GM12878 (cell line): ENCODE results near the gene DNAJB11. TPM values are rescaled to one million over a fixed set of nuclear protein-coding genes. Genes with fewer than 3 reads are reported as not detected.
A peak's percentile ranks its signal among the peaks of the same experiment; 100 is the strongest.

Experiments used
- ATAC-seq: fragments of 200-7000 bp; cut with Tn5 transposase; 3 replicates; pipeline ENCODE4 v1.9.1; 2020; ENCODE audit warnings: mild to moderate bottlenecking, moderate library complexity
- BruUV-seq: library from RNA; stranded (reverse); fragments of 400-500 nt; replicated peaks from 2 replicates; lab custom pipeline; 2021; lab: Mats Ljungman, UMichigan
- CTCF ChIA-PET: fragments of 300-600 bp; sonication (Branson Sonifier 250); formaldehyde crosslinking; extraction: SDS; loops from one replicate; lab custom pipeline; 2021; ENCODE audit warnings: inconsistent platforms; lab: Yijun Ruan, JAX
- POLR2A ChIA-PET: fragments of 350-600 bp; formaldehyde crosslinking; extraction: SDS; loops from one replicate; lab custom pipeline; 2021; ENCODE audit warnings: inconsistent platforms; lab: Charles Lee
- RAD21 ChIA-PET: fragments of 300-600 bp; sonication (Branson Sonifier 250); formaldehyde crosslinking; loops from one replicate; lab custom pipeline; 2023; ENCODE audit warnings: antibody characterized with exemption; ENCODE audit not compliant: unreplicated experiment; lab: Charles Lee
- SMC1A ChIA-PET: fragments of 300-600 bp; sonication (Branson Sonifier 250); formaldehyde crosslinking; loops from one replicate; lab custom pipeline; 2023; ENCODE audit not compliant: unreplicated experiment, uncharacterized antibody; lab: Charles Lee
- DNase-seq: peaks from one replicate; pipeline ENCODE4 v3.0.0-alpha.2; 2011; ENCODE audit warnings: low read depth, low spot score
- FAIRE-seq: peaks from 3 replicates; lab custom pipeline; 2011; peaks lifted over from hg19 to GRCh38; lab: Jason Lieb, UNC
- H2AFZ ChIP-seq: 2 replicates; pipeline ENCODE4 v1.6.0; 2011; ENCODE audit warnings: low read depth, low read length, control low read depth; ENCODE audit not compliant: control insufficient read depth
- H3K27ac ChIP-seq: 2 replicates; pipeline ENCODE4 v1.5.1; 2011; ENCODE audit warnings: control low read depth; ENCODE audit not compliant: control insufficient read depth, insufficient read depth
- H3K27me3 ChIP-seq, 2 experiments: replicated peaks in 1 of 2; 2 replicates each; pipeline versions ENCODE4 v1.6.0 to v1.6.1; 2011; ENCODE audit warnings: low read length in 1 of 2; ENCODE audit not compliant: control insufficient read depth in 2 of 2, insufficient read depth in 2 of 2
- H3K36me3 ChIP-seq, 2 experiments: 2 replicates each; pipeline ENCODE4 v1.5.1; 2011; ENCODE audit warnings: low read length in 1 of 2; ENCODE audit not compliant: control insufficient read depth in 2 of 2, insufficient read depth in 2 of 2
- H3K4me1 ChIP-seq: 2 replicates; pipeline ENCODE4 v1.6.1; 2011; ENCODE audit warnings: mild to moderate bottlenecking, low read length, moderate library complexity, mixed read lengths; ENCODE audit not compliant: control insufficient read depth, insufficient read depth
- H3K4me2 ChIP-seq: 2 replicates; pipeline ENCODE4 v1.6.0; 2011; ENCODE audit warnings: control low read depth; ENCODE audit not compliant: control insufficient read depth, insufficient read depth
- H3K4me3 ChIP-seq: fragments of 200-600 bp; sonication (generic); 2 replicates; pipeline ENCODE4 v1.5.1; 2016
- H3K79me2 ChIP-seq: 2 replicates; pipeline ENCODE4 v1.6.0; 2011; ENCODE audit warnings: low read length; ENCODE audit not compliant: control insufficient read depth, insufficient read depth
- H3K9ac ChIP-seq: 2 replicates; pipeline ENCODE4 v1.8.0; 2011; ENCODE audit warnings: low read length, control low read depth, mixed read lengths; ENCODE audit not compliant: control insufficient read depth, insufficient read depth
- H3K9me3 ChIP-seq: replicated peaks from 3 replicates; pipeline ENCODE4 v1.5.1; 2011; ENCODE audit warnings: mild to moderate bottlenecking, low read length; ENCODE audit not compliant: control insufficient read depth, insufficient read depth
- H4K20me1 ChIP-seq: 2 replicates; pipeline ENCODE4 v1.6.0; 2011; ENCODE audit not compliant: control insufficient read depth, insufficient read depth
- ATF7 ChIP-seq: fragments of 450-650 bp; IDR thresholded peaks from 2 replicates; pipeline ENCODE4 v1.6.1; 2016; ENCODE audit warnings: low read depth, mild to moderate bottlenecking
- CBX3 ChIP-seq: fragments of 200-600 bp; sonication (generic); IDR thresholded peaks from 2 replicates; pipeline ENCODE4 v1.6.1; 2016; ENCODE audit warnings: low read depth, borderline replicate concordance
- CBX5 ChIP-seq: sonication (generic); IDR thresholded peaks from 2 replicates; pipeline ENCODE4 v1.6.1; 2016; ENCODE audit warnings: low read depth, moderate library complexity, mild to moderate bottlenecking, inconsistent platforms
- CHD4 ChIP-seq: fragments of 200-600 bp; sonication (generic); IDR thresholded peaks from 2 replicates; pipeline ENCODE4 v1.6.1; 2016; ENCODE audit warnings: mild to moderate bottlenecking
- CTCF ChIP-seq, 3 experiments: IDR thresholded peaks in 2 of 3; conservative IDR thresholded peaks in 1 of 3; 2 replicates each; pipeline ENCODE4 v1.5.1; 2011; ENCODE audit warnings: low read depth in 3 of 3, low read length in 3 of 3, mild to moderate bottlenecking in 3 of 3, control low read depth in 2 of 3, moderate library complexity in 2 of 3, inconsistent platforms in 1 of 3, mixed read lengths in 1 of 3; ENCODE audit not compliant: control insufficient read depth in 2 of 3, insufficient read depth in 1 of 3; ENCODE audit errors: extremely low read depth in 1 of 3
- GABPA ChIP-seq: IDR thresholded peaks from 2 replicates; pipeline ENCODE4 v1.6.1; 2014; ENCODE audit warnings: antibody characterized with exemption, low read depth, mild to moderate bottlenecking, inconsistent platforms
- HDAC6 ChIP-seq: fragments of 200-600 bp; sonication (generic); IDR thresholded peaks from one replicate; pipeline ENCODE4 v1.8.0; 2017; ENCODE audit warnings: antibody characterized with exemption; ENCODE audit not compliant: unreplicated experiment
- MXI1 ChIP-seq: fragments of 150-350 bp; IDR thresholded peaks from 2 replicates; pipeline ENCODE4 v1.6.1; 2011; ENCODE audit warnings: low read depth, mild to moderate bottlenecking, inconsistent platforms, low read length, improper control_type of control experiment
- NFIC ChIP-seq: IDR thresholded peaks from 2 replicates; pipeline ENCODE4 v1.6.1; 2012; ENCODE audit warnings: low read depth, mild to moderate bottlenecking, inconsistent platforms, low read length, moderate library complexity
- NFXL1 ChIP-seq: fragments of 450-650 bp; IDR thresholded peaks from 2 replicates; pipeline ENCODE4 v1.6.1; 2017; ENCODE audit warnings: antibody characterized with exemption, mild to moderate bottlenecking, borderline replicate concordance
- PML ChIP-seq: IDR thresholded peaks from 2 replicates; pipeline ENCODE4 v1.6.1; 2012; ENCODE audit warnings: low read length, inconsistent platforms
- POLR2AphosphoS2 ChIP-seq: IDR thresholded peaks from 2 replicates; pipeline ENCODE4 v1.6.1; 2011; ENCODE audit warnings: low read depth, mild to moderate bottlenecking, low read length, improper control_type of control experiment, moderate library complexity
- POLR2AphosphoS5 ChIP-seq: IDR thresholded peaks from 2 replicates; pipeline ENCODE4 v1.6.1; 2011; ENCODE audit warnings: mild to moderate bottlenecking, low read length, inconsistent platforms
- RCOR1 ChIP-seq: conservative IDR thresholded peaks from 2 replicates; pipeline ENCODE4 v1.6.1; 2012; ENCODE audit warnings: low read depth, low read length, improper control_type of control experiment
- RELB ChIP-seq: fragments of 450-650 bp; IDR thresholded peaks from 2 replicates; pipeline ENCODE4 v1.6.1; 2017; ENCODE audit warnings: low read depth, mild to moderate bottlenecking, moderate library complexity
- SMAD5 ChIP-seq: IDR thresholded peaks from 2 replicates; pipeline ENCODE4 v1.6.1; 2016; ENCODE audit warnings: antibody characterized with exemption, low read depth
- SP1 ChIP-seq: IDR thresholded peaks from one replicate; pipeline ENCODE4 v1.6.1; 2011; ENCODE audit warnings: low read depth, low read length
- STAT1 ChIP-seq: fragments of 450-650 bp; conservative IDR thresholded peaks from 2 replicates; pipeline ENCODE4 v1.6.1; 2014; ENCODE audit warnings: antibody characterized with exemption, mild to moderate bottlenecking
- TCF3 ChIP-seq: IDR thresholded peaks from 2 replicates; pipeline ENCODE4 v1.6.1; 2012; ENCODE audit warnings: low read depth, mild to moderate bottlenecking, low read length, borderline replicate concordance; ENCODE audit not compliant: insufficient read depth
- WRNIP1 ChIP-seq: IDR thresholded peaks from 2 replicates; pipeline ENCODE4 v1.6.1; 2011; ENCODE audit warnings: low read depth, low read length, improper control_type of control experiment, borderline replicate concordance
- ZNF217 ChIP-seq: fragments of 450-650 bp; IDR thresholded peaks from 2 replicates; pipeline ENCODE4 v1.6.1; 2017; ENCODE audit warnings: antibody characterized with exemption, mild to moderate bottlenecking
- ZZZ3 ChIP-seq: IDR thresholded peaks from 2 replicates; pipeline ENCODE4 v1.6.1; 2011; ENCODE audit warnings: low read depth; ENCODE audit not compliant: control insufficient read depth, insufficient read length
- WGBS: methylation state at CpG from one replicate; pipeline ENCODE4 v1.1.6; 2016; ENCODE audit warnings: low lambda C conversion rate; ENCODE audit not compliant: insufficient replicate concordance, insufficient coverage; ENCODE audit errors: missing lambda C conversion rate; 5-methylcytosine and 5-hydroxymethylcytosine counted together
- in situ Hi-C: fragments of 300-500 bp; cut with MboI; formaldehyde crosslinking; loops from 9 replicates; pipeline ENCODE4 v1.14.3; 2018; ENCODE audit warnings: mixed read lengths
- intact Hi-C: fragments of 100-400 bp; cut with micrococcal nuclease; formaldehyde crosslinking; loops from one replicate; pipeline ENCODE4 v1.14.2; 2022; ENCODE audit not compliant: unreplicated experiment
- polyA plus RNA-seq, 11 experiments: library from polyadenylated mRNA; depleted of rRNA in 4 of 11; unstranded in 6 of 11; stranded (reverse) in 5 of 11; fragments of >200 nt; fragmentation: Nextera tagmentation in 4 of 11; fragmentation: Illumina TruSeq in 1 of 11; extraction: Ambion mirVana in 4 of 11; extraction: Trizol in 1 of 11; gene quantifications; 1 replicate in 1 of 11; 2 replicates in 10 of 11; pipeline versions ENCODE4 v1.2.1 to v1.2.3, GENCODE V29; 2011 to 2016; ENCODE audit warnings: inconsistent platforms in 2 of 11, missing spikeins in 2 of 11, low read depth in 1 of 11
- total RNA-seq, 4 experiments: library from RNA; depleted of rRNA in 3 of 4; stranded (reverse); fragments of >200 nt in 3 of 4; fragmentation: Illumina TruSeq in 1 of 4; extraction: Trizol in 1 of 4; gene quantifications; 2 replicates each; pipeline versions ENCODE4 v1.2.1 to v1.2.3, GENCODE V29; 2013 to 2021

The DNAJB11 gene
- total and polyA plus RNA-seq, 10 of the 15 experiments (the other 5 are each of a cell fraction or from before 2014, with no cell fraction given): 16.2 to 135 (median 57.8) TPM

- peak; percentile 66 for FAIRE-seq
- RAD21 ChIA-PET: interaction anchor here (0.5 to 12.3 kb wide), 59 partner anchors 8 to 880 kb away, joined by 3 to 495 read pairs (median 5); partner anchors contain the start of genes DGKG, DNAJB11 and TBCCD1
- no peaks in the 10 kb centered on the region for H3K9me3 ChIP-seq
- POLR2A ChIA-PET: interaction anchor here (1.1 to 3.6 kb wide), 9 partner anchors 27 to 284 kb away, joined by 3 to 20 read pairs (median 5); partner anchors contain the start of gene DNAJB11
- H3K4me3 ChIP-seq: no peak overlapping the region
- H3K4me1 ChIP-seq: peaks cover 50% of the 10 kb centered on the region
- H3K79me2 ChIP-seq: no peaks in the 10 kb centered on the region
- H3K27me3 ChIP-seq: no peaks in the 10 kb centered on the region
- BruUV-seq: no TSS peak
- 13% methylated on average over 8 of the region's 8 CpGs for WGBS
- no peak overlapping the region for H3K9ac ChIP-seq
- H4K20me1 ChIP-seq: no peaks in the 10 kb centered on the region
- H2AFZ ChIP-seq: no peak overlapping the region
- in situ Hi-C loops: no loop called here
- CTCF ChIA-PET: interaction anchor here (0.6 to 14.3 kb wide), 89 partner anchors 9 to 1016 kb away, joined by 3 to 847 read pairs (median 4); partner anchors contain the start of genes AHSG, DNAJB11 and TBCCD1
- H3K36me3 ChIP-seq: no peaks in the 10 kb centered on the region; a peak in 1 of 4 replicates
- intact Hi-C loops: loop anchor here (1.0 kb wide), 2 partner anchors 281 to 557 kb away; no protein-coding TSS in a partner anchor
- peak; percentile 76 for DNase-seq
- peak overlapping the region; percentile 30 for H3K27ac ChIP-seq
- no peak overlapping the region for H3K4me2 ChIP-seq
- SMC1A ChIA-PET: interaction anchor here (0.6 to 14.2 kb wide), 75 partner anchors 8 to 1755 kb away, joined by 3 to 655 read pairs (median 5); partner anchors contain the start of genes AHSG, DNAJB11 and TBCCD1
- ATAC-seq: peak; percentile 84
- TF ChIP-seq POLR2AphosphoS5: no peak
- TF ChIP-seq GABPA: no peak
- TF ChIP-seq TCF3: 0 out of 2 replicates have a peak, but pooled peaks have one; percentile 15
- no peak for TF ChIP-seq ATF7
- TF ChIP-seq SMAD5: no peak
- TF ChIP-seq CHD4: no peak
- TF ChIP-seq CBX3: no peak
- peak; percentile 48 to 91 (median 72); a peak in 5 of 6 replicates for TF ChIP-seq CTCF (IDR thresholded peaks at IDR 0.05 in 2 of 3, conservative IDR thresholded peaks at IDR 0.05 in 1 of 3; ENCODE audit: control insufficient read depth in 2 of 3, extremely low read depth in 1 of 3, insufficient read depth in 1 of 3, low read depth in 3 of 3, low read length in 3 of 3)
- TF ChIP-seq CBX5: no peak
- no peak for TF ChIP-seq PML
- TF ChIP-seq HDAC6: no peak
- TF ChIP-seq NFXL1: no peak
- no peak for TF ChIP-seq POLR2AphosphoS2
- no peak for TF ChIP-seq STAT1
- TF ChIP-seq WRNIP1: no peak
- TF ChIP-seq MXI1: no peak
- TF ChIP-seq RCOR1: no peak
- no peak; the same call in 1 of the 2 replicates for TF ChIP-seq NFIC
- TF ChIP-seq SP1: no peak
- no peak for TF ChIP-seq ZNF217
- no peak for TF ChIP-seq RELB
- TF ChIP-seq ZZZ3: no peak
Measured at GRCh38 chr3:186540221-186540834, 30.2 kb upstream of the DNAJB11 start.
